Astrocyte (in vitro differentiated cells and primary cell): ENCODE measurements around the gene PPFIA1. TPM values are rescaled to one million over a fixed set of nuclear protein-coding genes. Genes with fewer than 3 reads are reported as not detected.

Source experiments
- DNase-seq: peaks from one replicate; pipeline ENCODE4 v3.0.0-alpha.2; 2010; ENCODE audit warnings: low read depth
- FAIRE-seq: peaks from 2 replicates; lab custom pipeline; 2011; peaks lifted over from hg19 to GRCh38; lab: Jason Lieb, UNC
- H2AFZ ChIP-seq: 2 replicates; pipeline ENCODE4 v1.6.0; 2012; ENCODE audit warnings: low read depth, low read length, inconsistent platforms
- H3K27ac ChIP-seq: 2 replicates; pipeline ENCODE4 v1.5.1; 2011; ENCODE audit warnings: low read depth, low read length, inconsistent platforms
- H3K27me3 ChIP-seq: 2 replicates; pipeline ENCODE4 v1.6.0; 2011; ENCODE audit warnings: low read length, inconsistent platforms; ENCODE audit not compliant: insufficient read depth
- H3K36me3 ChIP-seq: 2 replicates; pipeline ENCODE4 v1.5.1; 2011; ENCODE audit warnings: low read length, inconsistent platforms; ENCODE audit not compliant: insufficient read depth
- H3K4me1 ChIP-seq: 2 replicates; pipeline ENCODE4 v1.5.1; 2011; ENCODE audit warnings: low read length, inconsistent platforms; ENCODE audit not compliant: insufficient read depth
- H3K4me2 ChIP-seq: 2 replicates; pipeline ENCODE4 v1.6.0; 2012; ENCODE audit warnings: low read length, inconsistent platforms
- H3K4me3 ChIP-seq: 2 replicates; pipeline ENCODE4 v1.5.1; 2011; ENCODE audit warnings: low read depth, mild to moderate bottlenecking, low read length, inconsistent platforms; ENCODE audit not compliant: insufficient read depth
- H3K79me2 ChIP-seq: 2 replicates; pipeline ENCODE4 v1.6.0; 2012; ENCODE audit warnings: mild to moderate bottlenecking, low read length, inconsistent platforms; ENCODE audit not compliant: insufficient read depth
- H3K9ac ChIP-seq: 2 replicates; pipeline ENCODE4 v1.6.0; 2012; ENCODE audit warnings: mild to moderate bottlenecking, low read length, inconsistent platforms
- H3K9me3 ChIP-seq: 2 replicates; pipeline ENCODE4 v1.5.1; 2012; ENCODE audit warnings: low read depth, mild to moderate bottlenecking, low read length, inconsistent platforms; ENCODE audit not compliant: insufficient read depth
- H4K20me1 ChIP-seq: 2 replicates; pipeline ENCODE4 v1.6.0; 2012; ENCODE audit warnings: low read length, inconsistent platforms; ENCODE audit not compliant: insufficient read depth
- H3K27ac Mint-ChIP-seq: one replicate; pipeline ENCODE4 v1.8.0; 2021; ENCODE audit warnings: mild to moderate bottlenecking, mixed read lengths; ENCODE audit not compliant: unreplicated experiment
- H3K27me3 Mint-ChIP-seq: one replicate; pipeline ENCODE4 v1.8.0; 2021; ENCODE audit warnings: low read depth, mixed read lengths; ENCODE audit not compliant: unreplicated experiment
- H3K36me3 Mint-ChIP-seq: one replicate; pipeline ENCODE4 v1.8.0; 2021; ENCODE audit warnings: low read depth, mixed read lengths; ENCODE audit not compliant: unreplicated experiment
- H3K4me1 Mint-ChIP-seq: one replicate; pipeline ENCODE4 v1.8.0; 2021; ENCODE audit warnings: low read depth, mixed read lengths; ENCODE audit not compliant: unreplicated experiment
- H3K4me3 Mint-ChIP-seq: one replicate; pipeline ENCODE4 v1.8.0; 2021; ENCODE audit warnings: mild to moderate bottlenecking, moderate library complexity, mixed read lengths; ENCODE audit not compliant: unreplicated experiment
- H3K9me3 Mint-ChIP-seq: one replicate; pipeline ENCODE4 v1.8.0; 2021; ENCODE audit warnings: mild to moderate bottlenecking, mixed read lengths; ENCODE audit not compliant: unreplicated experiment
- CTCF ChIP-seq: IDR thresholded peaks from 2 replicates; pipeline ENCODE4 v1.5.1; 2011; ENCODE audit warnings: low read depth, mild to moderate bottlenecking, inconsistent platforms, low read length, moderate library complexity; ENCODE audit not compliant: insufficient read depth
- EZH2 ChIP-seq: IDR thresholded peaks from 2 replicates; pipeline ENCODE4 v1.6.1; 2012; ENCODE audit warnings: mild to moderate bottlenecking, low read length, inconsistent platforms; ENCODE audit not compliant: insufficient read depth
- total RNA-seq: library from RNA; stranded (reverse); gene quantifications from 2 replicates; pipeline ENCODE4 v1.2.1, GENCODE V29; 2021

Gene PPFIA1
- total RNA-seq, 1 donor from 2014 or later = 54.7 TPM

- TF ChIP-seq EZH2 (no peak), CTCF (no peak)
- Histone ChIP-seq H3K4me2 (peak overlapping the region; percentile 20), H3K36me3 (peaks cover 64% of the 10 kb centered on the region), H3K4me1 (peaks cover 32% of the 10 kb centered on the region), H2AFZ (no peak overlapping the region), H3K79me2 (peaks cover 38% of the 10 kb centered on the region), H3K4me3 (no peak overlapping the region), H3K27me3 (no peaks in the 10 kb centered on the region), H4K20me1 (peaks cover 72% of the 10 kb centered on the region), H3K9ac (peak overlapping the region; percentile 60), H3K9me3 (no peaks in the 10 kb centered on the region), H3K27ac (peak overlapping the region; percentile 73)
- H3K36me3 Mint-ChIP-seq = peaks cover 45% of the 10 kb centered on the region
- H3K4me1 Mint-ChIP-seq = peaks cover 29% of the 10 kb centered on the region
- peak; percentile 20 for DNase-seq
- FAIRE-seq = no peak
- H3K27ac Mint-ChIP-seq = peak overlapping the region; percentile 88
- no peak overlapping the region for H3K4me3 Mint-ChIP-seq
- H3K27me3 Mint-ChIP-seq = no peaks in the 10 kb centered on the region
- H3K9me3 Mint-ChIP-seq = no peaks in the 10 kb centered on the region
These were observed 145.3 kb downstream of the PPFIA1 start for GRCh38 chr11:70415642-70416395.

- no peak for DNase-seq
- peaks cover 38% of the 10 kb centered on the region for H3K79me2 ChIP-seq
These were observed 146.4 kb downstream of the PPFIA1 start for GRCh38 chr11:70416881-70417280.

More at GRCh38 chr11:70416881-70417280, 146.4 kb downstream of the PPFIA1 start:
- Histone ChIP-seq H3K4me2 (no peak overlapping the region), H3K27ac (no peak overlapping the region), H3K9ac (no peak overlapping the region), H3K9me3 (no peaks in the 10 kb centered on the region), H2AFZ (no peak overlapping the region), H3K27me3 (no peaks in the 10 kb centered on the region), H3K4me3 (no peak overlapping the region), H4K20me1 (peaks cover 74% of the 10 kb centered on the region), H3K36me3 (peaks cover 64% of the 10 kb centered on the region), H3K4me1 (peaks cover 33% of the 10 kb centered on the region)
- no peak for TF ChIP-seq CTCF
- no peak for TF ChIP-seq EZH2
- no peak overlapping the region for H3K4me3 Mint-ChIP-seq
- H3K27ac Mint-ChIP-seq = no peak overlapping the region
- no peaks in the 10 kb centered on the region for H3K27me3 Mint-ChIP-seq
- no peaks in the 10 kb centered on the region for H3K9me3 Mint-ChIP-seq
- peaks cover 29% of the 10 kb centered on the region for H3K4me1 Mint-ChIP-seq
- H3K36me3 Mint-ChIP-seq = peaks cover 51% of the 10 kb centered on the region
- FAIRE-seq = no peak
